Panc1 (cell line): Measurements from ENCODE around the gene EIF2B2.

ENCODE experiments used
- TF ChIP-seq, protein P1 (sequence below): fragments of 450-650 bp; IDR thresholded peaks from 2 replicates; pipeline ENCODE4 v1.5.1; 2017; ENCODE audit warnings: mild to moderate bottlenecking
- TF ChIP-seq, protein P2 (sequence below), 2 experiments: IDR thresholded peaks; 2 replicates each; pipeline ENCODE4 v1.6.1; 2011 to 2012; ENCODE audit warnings: low read depth in 2 of 2, control low read depth in 1 of 2, low read length in 1 of 2, mild to moderate bottlenecking in 1 of 2, moderate library complexity in 1 of 2; ENCODE audit not compliant: insufficient read depth in 1 of 2

- TF ChIP-seq, protein P1, sequence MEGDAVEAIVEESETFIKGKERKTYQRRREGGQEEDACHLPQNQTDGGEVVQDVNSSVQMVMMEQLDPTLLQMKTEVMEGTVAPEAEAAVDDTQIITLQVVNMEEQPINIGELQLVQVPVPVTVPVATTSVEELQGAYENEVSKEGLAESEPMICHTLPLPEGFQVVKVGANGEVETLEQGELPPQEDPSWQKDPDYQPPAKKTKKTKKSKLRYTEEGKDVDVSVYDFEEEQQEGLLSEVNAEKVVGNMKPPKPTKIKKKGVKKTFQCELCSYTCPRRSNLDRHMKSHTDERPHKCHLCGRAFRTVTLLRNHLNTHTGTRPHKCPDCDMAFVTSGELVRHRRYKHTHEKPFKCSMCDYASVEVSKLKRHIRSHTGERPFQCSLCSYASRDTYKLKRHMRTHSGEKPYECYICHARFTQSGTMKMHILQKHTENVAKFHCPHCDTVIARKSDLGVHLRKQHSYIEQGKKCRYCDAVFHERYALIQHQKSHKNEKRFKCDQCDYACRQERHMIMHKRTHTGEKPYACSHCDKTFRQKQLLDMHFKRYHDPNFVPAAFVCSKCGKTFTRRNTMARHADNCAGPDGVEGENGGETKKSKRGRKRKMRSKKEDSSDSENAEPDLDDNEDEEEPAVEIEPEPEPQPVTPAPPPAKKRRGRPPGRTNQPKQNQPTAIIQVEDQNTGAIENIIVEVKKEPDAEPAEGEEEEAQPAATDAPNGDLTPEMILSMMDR, result no peak
- TF ChIP-seq, protein P2, sequence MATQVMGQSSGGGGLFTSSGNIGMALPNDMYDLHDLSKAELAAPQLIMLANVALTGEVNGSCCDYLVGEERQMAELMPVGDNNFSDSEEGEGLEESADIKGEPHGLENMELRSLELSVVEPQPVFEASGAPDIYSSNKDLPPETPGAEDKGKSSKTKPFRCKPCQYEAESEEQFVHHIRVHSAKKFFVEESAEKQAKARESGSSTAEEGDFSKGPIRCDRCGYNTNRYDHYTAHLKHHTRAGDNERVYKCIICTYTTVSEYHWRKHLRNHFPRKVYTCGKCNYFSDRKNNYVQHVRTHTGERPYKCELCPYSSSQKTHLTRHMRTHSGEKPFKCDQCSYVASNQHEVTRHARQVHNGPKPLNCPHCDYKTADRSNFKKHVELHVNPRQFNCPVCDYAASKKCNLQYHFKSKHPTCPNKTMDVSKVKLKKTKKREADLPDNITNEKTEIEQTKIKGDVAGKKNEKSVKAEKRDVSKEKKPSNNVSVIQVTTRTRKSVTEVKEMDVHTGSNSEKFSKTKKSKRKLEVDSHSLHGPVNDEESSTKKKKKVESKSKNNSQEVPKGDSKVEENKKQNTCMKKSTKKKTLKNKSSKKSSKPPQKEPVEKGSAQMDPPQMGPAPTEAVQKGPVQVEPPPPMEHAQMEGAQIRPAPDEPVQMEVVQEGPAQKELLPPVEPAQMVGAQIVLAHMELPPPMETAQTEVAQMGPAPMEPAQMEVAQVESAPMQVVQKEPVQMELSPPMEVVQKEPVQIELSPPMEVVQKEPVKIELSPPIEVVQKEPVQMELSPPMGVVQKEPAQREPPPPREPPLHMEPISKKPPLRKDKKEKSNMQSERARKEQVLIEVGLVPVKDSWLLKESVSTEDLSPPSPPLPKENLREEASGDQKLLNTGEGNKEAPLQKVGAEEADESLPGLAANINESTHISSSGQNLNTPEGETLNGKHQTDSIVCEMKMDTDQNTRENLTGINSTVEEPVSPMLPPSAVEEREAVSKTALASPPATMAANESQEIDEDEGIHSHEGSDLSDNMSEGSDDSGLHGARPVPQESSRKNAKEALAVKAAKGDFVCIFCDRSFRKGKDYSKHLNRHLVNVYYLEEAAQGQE (IDR thresholded peaks at IDR 0.05; ENCODE audit: insufficient read depth in 1 of 2, low read depth in 2 of 2, low read length in 1 of 2), result no peak
These were observed 50.9 kb downstream of the EIF2B2 start for GRCh38 chr14:75053396-75054291.
